SU-DHL-6 (cell line): ENCODE data around the gene ACAP1.
"Not testable (repeated sequence)": the region's sequence is repeated elsewhere in the genome, so short reads cannot be mapped to it uniquely, and the experiment has no call there.

ENCODE experiments used
- CTCF ChIP-seq: fragments of 200-600 bp; sonication (generic); IDR thresholded peaks from one replicate; pipeline ENCODE4 v1.5.1; 2017; ENCODE audit warnings: antibody characterized with exemption, mild to moderate bottlenecking, low read length, moderate library complexity; ENCODE audit not compliant: insufficient read depth, poor library complexity, severe bottlenecking
- EZH2phosphoT487 ChIP-seq: fragments of 200-600 bp; sonication (generic), shearing (Covaris generic); conservative IDR thresholded peaks from 2 replicates; pipeline ENCODE4 v1.6.1; 2018; ENCODE audit warnings: mild to moderate bottlenecking, antibody characterized with exemption, low read length, moderate library complexity, mixed read lengths

GRCh38 chr17:7368599-7368994, 32.3 kb downstream of the ACAP1 start:
- TF ChIP-seq CTCF, EZH2phosphoT487: not testable (repeated sequence)
